Endodermal cell (in vitro differentiated cells): ENCODE measurements around the gene SPRR5. TPM values are rescaled to one million over a fixed set of nuclear protein-coding genes. Genes with fewer than 3 reads are reported as not detected.

ENCODE experiments used
- DNase-seq: peaks from one replicate; pipeline ENCODE4 v3.0.0-alpha.2; 2017
- H3K27ac ChIP-seq: 2 replicates; pipeline ENCODE4 v1.5.1; 2013; ENCODE audit warnings: mild to moderate bottlenecking, low read depth, low read length, moderate library complexity
- H3K27me3 ChIP-seq: 2 replicates; pipeline ENCODE4 v1.6.1; 2013; ENCODE audit warnings: mild to moderate bottlenecking, low read length, moderate library complexity; ENCODE audit not compliant: insufficient read depth, control insufficient read depth, poor library complexity, severe bottlenecking
- H3K36me3 ChIP-seq: 2 replicates; pipeline ENCODE4 v1.7.0; 2013; ENCODE audit warnings: mild to moderate bottlenecking, low read length, moderate library complexity; ENCODE audit not compliant: control insufficient read depth, insufficient read depth
- H3K4me1 ChIP-seq: one replicate; pipeline ENCODE4 v1.7.0; 2013; ENCODE audit warnings: low read length; ENCODE audit not compliant: control insufficient read depth, insufficient read depth
- H3K4me3 ChIP-seq: 2 replicates; pipeline ENCODE4 v1.5.1; 2013; ENCODE audit warnings: mild to moderate bottlenecking, low read length, moderate library complexity
- H3K9ac ChIP-seq: 2 replicates; pipeline ENCODE4 v1.6.1; 2013; ENCODE audit warnings: mild to moderate bottlenecking, low read length, moderate library complexity; ENCODE audit not compliant: poor library complexity, severe bottlenecking; ENCODE audit errors: extremely low read depth
- H3K9me3 ChIP-seq: 2 replicates; pipeline ENCODE4 v1.6.1; 2013; ENCODE audit warnings: mild to moderate bottlenecking, low read length, moderate library complexity; ENCODE audit not compliant: control insufficient read depth
- H3K27ac Mint-ChIP-seq: 2 replicates; pipeline ENCODE4 v1.8.0; 2020; ENCODE audit warnings: mixed read lengths
- H3K27me3 Mint-ChIP-seq: 2 replicates; pipeline ENCODE4 v1.8.0; 2021; ENCODE audit warnings: mild to moderate bottlenecking, mixed read lengths; ENCODE audit not compliant: insufficient read depth
- H3K36me3 Mint-ChIP-seq: 2 replicates; pipeline ENCODE4 v1.8.0; 2020; ENCODE audit warnings: low read depth, mixed read lengths
- H3K4me1 Mint-ChIP-seq: 2 replicates; pipeline ENCODE4 v1.8.0; 2020; ENCODE audit warnings: mixed read lengths
- H3K4me3 Mint-ChIP-seq: 2 replicates; pipeline ENCODE4 v1.8.0; 2020; ENCODE audit warnings: mild to moderate bottlenecking, moderate library complexity, mixed read lengths
- H3K9me3 Mint-ChIP-seq: 2 replicates; pipeline ENCODE4 v1.8.0; 2020; ENCODE audit warnings: mild to moderate bottlenecking, mixed read lengths
- CTCF ChIP-seq: fragments of 200-600 bp; sonication (generic); conservative IDR thresholded peaks from 2 replicates; pipeline ENCODE4 v1.5.0; 2021; ENCODE audit warnings: antibody characterized with exemption, mild to moderate bottlenecking
- WGBS, 2 experiments: methylation state at CpG; one replicate each; pipeline versions ENCODE4 v1.1.5 to v1.1.7; 2013; ENCODE audit warnings: missing lambda C conversion rate in 2 of 2, mixed read lengths in 1 of 2; ENCODE audit not compliant: insufficient coverage in 1 of 2, insufficient read length in 1 of 2; 5-methylcytosine and 5-hydroxymethylcytosine counted together
- total RNA-seq, 2 donors: library from RNA; stranded (reverse); fragmentation: NEBNext Ultra II Directional in 1 of 2; extraction: Animal tissue kit (Norgen Biotek cat#: 25700) in 1 of 2; gene quantifications; 2 replicates in 1 of 2; 3 replicates in 1 of 2; pipeline ENCODE4 v1.2.1, GENCODE V29; 2021

The SPRR5 gene
- total RNA-seq, 2 donors from 2014 or later: not detected

GRCh38 chr1:152959801-152960451 lies 12.9 kb downstream of the SPRR5 start:
- Mint-ChIP-seq H3K27me3 (no peaks in the 10 kb centered on the region), H3K27ac (no peak overlapping the region), H3K9me3 (peaks cover 40% of the 10 kb centered on the region), H3K4me3 (no peak overlapping the region), H3K36me3 (no peaks in the 10 kb centered on the region), H3K4me1 (peaks cover 1% of the 10 kb centered on the region)
- no peak for DNase-seq
- 84 to 90% methylated on average over 5 to 10 of the region's 10 CpGs for WGBS, 2 experiments
- no peak for TF ChIP-seq CTCF
- Histone ChIP-seq H3K27me3 (no peaks in the 10 kb centered on the region), H3K9me3 (peaks cover 33% of the 10 kb centered on the region), H3K4me1 (no peaks in the 10 kb centered on the region), H3K9ac (no peak overlapping the region), H3K27ac (no peak overlapping the region), H3K4me3 (no peak overlapping the region), H3K36me3 (no peaks in the 10 kb centered on the region)

GRCh38 chr1:152960452-152961044 lies 13.5 kb downstream of the SPRR5 start:
- peak; percentile 67 for TF ChIP-seq CTCF
- H3K36me3 Mint-ChIP-seq: no peaks in the 10 kb centered on the region
- no peak overlapping the region for H3K4me3 Mint-ChIP-seq
- Histone ChIP-seq H3K9ac (no peak overlapping the region), H3K4me3 (no peak overlapping the region), H3K27ac (no peak overlapping the region), H3K9me3 (peaks cover 35% of the 10 kb centered on the region), H3K36me3 (no peaks in the 10 kb centered on the region), H3K4me1 (no peaks in the 10 kb centered on the region), H3K27me3 (no peaks in the 10 kb centered on the region)
- DNase-seq: peak; percentile 48
- H3K4me1 Mint-ChIP-seq: peaks cover 1% of the 10 kb centered on the region
- 77 to 92% methylated on average over 2 to 10 of the region's 10 CpGs for WGBS, 2 experiments
- H3K27ac Mint-ChIP-seq: no peak overlapping the region
- peaks cover 43% of the 10 kb centered on the region for H3K9me3 Mint-ChIP-seq
- no peaks in the 10 kb centered on the region for H3K27me3 Mint-ChIP-seq

- Mint-ChIP-seq H3K36me3 (no peaks in the 10 kb centered on the region), H3K27me3 (no peaks in the 10 kb centered on the region), H3K27ac (no peak overlapping the region), H3K9me3 (peaks cover 47% of the 10 kb centered on the region), H3K4me3 (no peak overlapping the region), H3K4me1 (peaks cover 1% of the 10 kb centered on the region)
- Histone ChIP-seq H3K9me3 (peaks cover 41% of the 10 kb centered on the region), H3K4me1 (no peaks in the 10 kb centered on the region), H3K36me3 (no peaks in the 10 kb centered on the region), H3K9ac (no peak overlapping the region), H3K27ac (no peak overlapping the region), H3K27me3 (no peaks in the 10 kb centered on the region), H3K4me3 (no peak overlapping the region)
- WGBS, 2 experiments: 88 to 91% methylated on average over 7 of the region's 7 CpGs
- no peak for TF ChIP-seq CTCF
- no peak for DNase-seq
Measured at GRCh38 chr1:152961226-152961891, 14.4 kb downstream of the SPRR5 start.
